NCI-H526 treated with DMSO at 0.1 percent for 48 hours (cell line): ENCODE data around the gene C2orf68.
A peak's percentile ranks its signal among the peaks of the same experiment; 100 is the strongest.
"Not testable (repeated sequence)": the region's sequence is repeated elsewhere in the genome, so short reads cannot be mapped to it uniquely, and the experiment has no call there.

Source experiments
- DNase-seq: peaks from one replicate; lab custom pipeline; 2025; lab: John Stamatoyannopoulos, UW

Gene C2orf68

GRCh38 chr2:85579266-85579935 lies 32.5 kb downstream of the C2orf68 start:
- no peak for DNase-seq

DNA sequence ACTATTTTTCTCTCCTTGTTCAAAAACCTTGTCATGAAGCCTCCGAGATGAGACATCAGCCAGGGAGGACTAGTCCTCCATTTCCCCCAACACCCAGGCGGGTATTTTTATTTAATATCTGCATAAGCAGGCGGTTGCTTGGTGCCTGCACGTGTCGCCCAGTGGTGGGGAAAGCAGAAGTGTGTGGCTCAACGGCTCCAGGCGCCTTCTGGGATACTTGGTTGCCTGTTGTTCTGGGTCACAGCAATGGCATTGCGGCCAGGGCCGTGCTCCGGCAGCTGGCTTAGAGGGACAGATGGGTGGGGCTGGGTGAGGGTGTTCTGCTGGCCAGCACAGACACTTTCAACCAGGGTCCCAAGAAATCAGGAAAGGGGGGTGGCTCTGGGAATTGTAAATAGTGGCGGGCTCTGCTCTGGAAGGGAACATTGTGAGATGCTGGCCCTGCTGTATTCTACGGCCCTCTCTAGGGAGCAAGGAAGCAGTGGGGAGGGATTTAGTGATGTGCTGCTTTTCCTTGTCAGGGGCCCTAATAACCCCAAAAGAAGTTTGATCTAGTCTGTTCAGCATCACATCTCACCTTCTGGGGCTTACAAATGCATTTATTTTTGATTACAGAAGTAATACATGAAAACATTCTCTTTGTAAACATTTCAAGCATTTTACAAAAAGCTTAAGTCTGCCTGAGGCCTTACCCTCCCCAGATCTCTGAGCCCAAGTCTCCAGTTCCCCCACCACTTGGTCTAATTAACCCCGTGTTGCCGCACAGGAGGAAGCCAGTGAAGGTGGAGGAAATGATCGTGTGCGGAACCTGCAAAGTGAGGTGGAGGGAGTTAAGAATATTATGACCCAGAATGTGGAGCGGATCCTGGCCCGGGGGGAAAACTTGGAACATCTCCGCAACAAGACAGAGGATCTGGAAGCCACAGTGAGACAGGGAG lies 33.4 kb downstream of the C2orf68 start:
- DNase-seq: no peak

GRCh38 chr2:85577386-85578242 lies 34.3 kb downstream of the C2orf68 start, which contains the start of gene VAMP8:
TSS of gene VAMP8 (plus strand) at chr2:85577586. CDS start at chr2:85577647, 61 bp downstream.
- DNase-seq: peak; percentile 63

- no peak for DNase-seq
Measured at GRCh38 chr2:85577063-85577385, 34.8 kb downstream of the C2orf68 start.

- DNase-seq: no peak
Measured at GRCh38 chr2:85575739-85576138, 36.1 kb downstream of the C2orf68 start.

DNA sequence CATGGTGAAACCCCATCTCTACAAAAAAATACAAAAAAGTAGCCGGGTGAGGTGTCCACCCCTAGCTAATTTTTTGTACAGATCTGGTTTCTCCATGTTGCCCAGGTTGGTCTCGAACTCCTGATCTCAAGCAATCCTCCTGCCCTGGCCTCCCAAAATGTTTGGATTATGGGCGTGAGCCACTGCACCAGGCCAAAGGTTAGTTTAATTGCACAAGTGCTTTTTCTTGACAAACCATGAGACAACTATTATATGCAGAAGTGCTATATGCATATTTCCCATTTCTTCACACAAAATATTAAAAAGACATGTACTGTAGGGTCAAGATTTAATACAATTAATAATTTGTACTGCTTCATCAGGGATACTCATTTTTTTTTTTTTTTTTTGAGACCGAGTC lies 45.6 kb downstream of the C2orf68 start:
- no peak for DNase-seq

DNA sequence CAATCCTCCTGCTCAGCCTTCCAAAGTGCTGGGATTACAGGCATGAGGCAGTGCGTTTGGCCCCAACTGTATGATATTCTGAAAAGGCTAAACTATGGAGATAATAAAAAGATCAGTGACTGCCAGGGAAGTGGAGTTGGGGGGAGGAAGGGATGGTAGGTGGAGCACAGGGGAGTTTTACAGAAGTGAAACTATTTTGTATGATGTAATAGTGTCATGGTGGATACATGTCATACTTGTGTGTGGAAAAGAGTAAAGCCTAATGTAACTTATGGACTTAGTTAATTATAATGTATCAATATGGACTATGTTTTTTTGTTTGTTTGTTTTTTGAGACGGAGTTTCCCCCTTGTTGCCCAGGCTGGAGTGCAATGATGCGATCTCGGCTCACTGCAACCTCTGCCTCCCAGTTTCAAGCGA lies 47.7 kb downstream of the C2orf68 start:
- no peak for DNase-seq

DNA sequence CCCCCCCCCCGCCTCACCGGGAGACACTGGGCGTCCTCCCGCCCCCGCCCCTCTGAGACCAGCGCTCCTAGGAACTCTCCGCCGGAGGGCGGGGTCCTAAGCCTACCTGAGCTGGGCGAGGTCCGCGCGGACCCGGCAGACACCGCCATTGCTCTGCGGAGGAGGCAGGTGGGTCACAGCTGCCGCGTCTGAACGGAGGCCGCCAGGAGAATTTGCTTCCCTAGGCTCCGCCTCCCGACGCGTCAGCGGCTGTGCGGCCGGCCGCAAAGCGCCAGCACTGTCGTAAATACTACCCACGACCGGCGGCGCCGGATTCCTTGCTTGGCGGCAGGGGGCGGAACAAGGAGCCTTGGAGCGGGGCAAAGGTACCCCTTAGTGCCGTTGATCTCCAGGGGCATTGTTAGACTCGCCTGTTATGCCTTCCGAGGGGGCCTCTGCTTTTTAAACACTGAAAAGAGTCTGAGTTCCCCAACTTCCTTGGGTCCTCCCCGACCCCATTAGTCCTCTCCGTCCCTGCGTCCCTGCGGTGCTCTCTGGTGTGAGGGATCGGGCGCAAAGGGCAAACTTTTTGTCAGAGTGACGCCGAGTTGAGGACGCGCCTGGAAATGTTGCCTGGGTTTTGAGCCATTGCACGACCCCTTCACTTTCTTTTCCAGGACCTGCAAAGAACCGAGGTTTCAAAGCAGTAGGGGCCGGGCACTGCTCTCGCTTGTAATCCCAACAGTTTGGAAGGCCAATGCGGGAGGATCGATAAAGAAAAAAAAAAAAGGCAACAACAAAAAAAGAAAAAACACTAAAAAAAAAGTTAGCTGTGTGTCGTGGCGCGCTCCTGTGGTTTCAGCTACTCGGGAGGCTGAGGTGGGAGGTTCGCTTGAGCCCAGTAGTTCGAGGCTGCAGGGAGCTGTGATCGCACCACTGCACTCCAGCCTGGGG lies 50.3 kb downstream of the C2orf68 start, which contains the start of gene GGCX:
Gene GGCX (minus strand): TSS at position 214 of the 933 bp plus-strand sequence. CDS start 65 bp downstream, at position 149.
- DNase-seq: peak; percentile 90

DNA sequence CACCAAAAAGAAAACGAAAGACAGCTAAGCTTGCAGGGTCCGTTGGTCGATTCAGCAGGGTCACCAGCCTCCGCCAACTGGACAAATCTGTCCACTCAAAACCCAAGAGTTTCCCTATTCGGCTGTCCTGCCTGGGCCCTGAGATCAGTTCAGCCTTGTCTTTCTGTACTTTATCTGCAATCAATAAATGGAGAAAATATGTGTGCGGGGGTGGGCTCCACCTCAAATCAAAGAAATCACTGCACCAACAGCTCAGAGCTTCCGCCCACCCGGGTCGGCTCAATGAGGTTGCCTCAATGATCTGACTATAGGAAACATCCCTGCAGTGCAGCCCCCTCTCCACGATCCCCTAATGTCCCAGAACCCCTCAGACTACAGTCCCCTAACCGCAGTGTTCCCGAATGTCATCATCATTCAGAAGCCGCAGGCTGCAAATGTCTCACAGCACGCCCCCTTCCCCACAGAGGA lies 51.0 kb downstream of the C2orf68 start:
- no peak for DNase-seq

DNA sequence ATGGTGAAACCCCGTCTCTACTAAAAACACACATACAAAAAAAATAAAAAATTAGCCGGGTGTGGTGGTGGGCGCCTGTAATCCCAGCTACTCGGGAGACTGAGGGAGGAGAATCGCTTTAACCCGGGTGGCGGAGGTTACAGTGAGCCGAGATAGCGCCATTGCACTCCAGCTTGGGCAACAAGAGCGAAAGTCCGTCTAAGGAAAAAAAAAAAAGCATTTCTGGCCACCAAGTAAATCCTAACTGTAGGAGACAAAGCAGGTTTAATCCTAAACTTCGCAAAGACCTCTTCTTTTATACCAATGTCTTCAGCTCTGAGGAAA lies 51.5 kb downstream of the C2orf68 start:
- DNase-seq: not testable (repeated sequence)

DNA sequence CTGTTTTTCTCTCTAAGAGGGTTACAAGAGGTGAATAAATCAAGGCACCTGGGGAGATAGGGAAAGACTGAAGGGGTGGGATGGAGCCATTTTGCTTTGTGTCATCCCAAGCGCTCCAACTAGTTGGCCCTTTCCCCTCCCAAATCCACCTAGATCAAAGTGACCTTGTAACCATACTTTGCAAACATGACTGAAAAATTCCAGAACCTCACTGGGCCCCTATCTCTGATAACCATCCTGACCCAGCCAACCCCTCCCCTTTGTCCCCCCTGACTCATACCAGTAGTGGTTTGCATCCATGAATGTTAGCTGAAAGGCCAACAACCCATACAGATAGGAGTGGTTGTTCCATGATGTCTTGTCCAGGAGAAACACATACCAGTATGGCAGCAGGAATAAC lies 53.7 kb downstream of the C2orf68 start:
- DNase-seq: no peak

DNA sequence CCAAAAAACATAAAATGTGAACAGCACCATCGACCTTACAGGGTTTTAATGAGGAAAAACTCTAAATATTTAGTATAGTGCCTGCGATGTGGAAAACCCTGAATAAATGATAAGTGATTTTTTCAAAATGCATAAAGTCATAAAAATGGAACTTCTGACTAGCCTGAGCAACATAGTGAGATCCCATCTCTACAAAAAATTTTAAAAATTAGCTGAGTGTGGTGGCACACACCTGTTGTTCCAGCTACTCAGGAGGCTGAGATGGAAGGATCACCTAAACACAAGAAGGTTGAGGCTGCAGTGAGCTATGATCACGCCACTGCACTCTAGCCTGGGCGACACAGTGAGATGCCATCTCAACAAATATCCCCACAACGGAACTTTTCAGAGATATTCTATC lies 54.7 kb downstream of the C2orf68 start:
- no peak for DNase-seq
